SK-N-SH (cell line): Measurements from ENCODE around the gene PIAS1. TPM values are rescaled to one million over a fixed set of nuclear protein-coding genes. Genes with fewer than 3 reads are reported as not detected.

ENCODE experiments used
- CTCF ChIA-PET: fragments of 300-600, 350-600 bp; formaldehyde crosslinking; extraction: SDS; loops from one replicate; lab custom pipeline; 2021; lab: Yijun Ruan, JAX
- POLR2A ChIA-PET: fragments of 350-600 bp; sonication (Branson Sonifier 250); formaldehyde crosslinking; extraction: SDS; loops from one replicate; lab custom pipeline; 2020; ENCODE audit warnings: antibody characterized with exemption, inconsistent platforms; lab: Yijun Ruan, JAX
- DNase-seq: peaks from one replicate; pipeline ENCODE4 v3.0.0; 2012
- H2AFZ ChIP-seq: fragments of 200-600 bp; sonication (generic); 2 replicates; pipeline ENCODE4 v1.8.1; 2016; ENCODE audit warnings: antibody characterized with exemption, mild to moderate bottlenecking, low read depth
- H3F3A ChIP-seq: fragments of 200-600 bp; sonication (generic); replicated peaks from 2 replicates; pipeline ENCODE3; 2016; ENCODE audit warnings: antibody characterized with exemption, mild to moderate bottlenecking; ENCODE audit not compliant: insufficient read depth
- H3K27ac ChIP-seq, 2 experiments: fragments of 200-500 bp in 1 of 2; fragments of 200-600 bp in 1 of 2; sonication (Bioruptor generic) in 1 of 2; sonication (generic), shearing (Covaris generic) in 1 of 2; 2 replicates each; pipeline versions ENCODE4 v1.5.1 to v1.6.1; 2014 to 2016; ENCODE audit warnings: low read depth in 2 of 2, inconsistent platforms in 1 of 2, low read length in 1 of 2, mild to moderate bottlenecking in 1 of 2, mixed read lengths in 1 of 2
- H3K27me3 ChIP-seq: fragments of 200-600 bp; sonication (generic), shearing (Covaris generic); 2 replicates; pipeline ENCODE4 v1.6.1; 2016; ENCODE audit warnings: mixed run types; ENCODE audit not compliant: insufficient read depth
- H3K36me3 ChIP-seq, 2 experiments: fragments of 200-500 bp in 1 of 2; fragments of 200-600 bp in 1 of 2; sonication (Bioruptor generic) in 1 of 2; sonication (generic) in 1 of 2; replicated peaks in 1 of 2; 2 replicates each; pipeline versions ENCODE3 to v1.5.1; 2014 to 2016; ENCODE audit warnings: low read length in 1 of 2, mild to moderate bottlenecking in 1 of 2; ENCODE audit not compliant: insufficient read depth in 2 of 2, control insufficient read depth in 1 of 2
- H3K4me1 ChIP-seq, 2 experiments: fragments of 200-500 bp in 1 of 2; fragments of 200-600 bp in 1 of 2; sonication (Bioruptor generic) in 1 of 2; sonication (generic), shearing (Covaris generic) in 1 of 2; 2 replicates each; pipeline versions ENCODE4 v1.5.1 to v1.6.1; 2014 to 2016; ENCODE audit warnings: low read depth in 1 of 2, low read length in 1 of 2, mixed run types in 1 of 2; ENCODE audit not compliant: insufficient read depth in 2 of 2, control insufficient read depth in 1 of 2
- H3K4me2 ChIP-seq: fragments of 200-600 bp; sonication (generic), shearing (Covaris generic); 2 replicates; pipeline ENCODE4 v1.6.1; 2017; ENCODE audit warnings: mixed run types
- H3K4me3 ChIP-seq, 2 experiments: fragments of 200-500 bp in 1 of 2; fragments of 200-600 bp in 1 of 2; sonication (Bioruptor generic) in 1 of 2; sonication (generic), shearing (Covaris generic) in 1 of 2; 2 replicates each; pipeline versions ENCODE4 v1.5.1 to v1.8.1; 2014 to 2016; ENCODE audit warnings: low read depth in 2 of 2, inconsistent platforms in 1 of 2, low read length in 1 of 2, mild to moderate bottlenecking in 1 of 2, mixed read lengths in 1 of 2, moderate library complexity in 1 of 2
- H3K79me2 ChIP-seq: fragments of 200-600 bp; sonication (generic); 2 replicates; pipeline ENCODE4 v1.8.1; 2017; ENCODE audit warnings: mild to moderate bottlenecking; ENCODE audit not compliant: insufficient read depth
- H3K9ac ChIP-seq: fragments of 200-600 bp; sonication (generic); 2 replicates; pipeline ENCODE4 v1.6.1; 2017; ENCODE audit warnings: mixed run types
- H3K9me2 ChIP-seq: fragments of 200-600 bp; sonication (generic); 2 replicates; pipeline ENCODE4 v1.6.1; 2017; ENCODE audit warnings: mixed run types
- H3K9me3 ChIP-seq: fragments of 200-600 bp; sonication (generic); 2 replicates; pipeline ENCODE4 v1.6.1; 2017; ENCODE audit warnings: mixed run types, mild to moderate bottlenecking, moderate library complexity
- H4K20me1 ChIP-seq: fragments of 200-600 bp; sonication (generic); 2 replicates; pipeline ENCODE4 v1.6.1; 2017; ENCODE audit warnings: mild to moderate bottlenecking, mixed run types; ENCODE audit not compliant: insufficient read depth
- CHD2 ChIP-seq: fragments of 150-350 bp; IDR thresholded peaks from 2 replicates; pipeline ENCODE4 v1.6.1; 2018; ENCODE audit warnings: low read length; ENCODE audit not compliant: partially characterized antibody
- GATA2 ChIP-seq: sonication (generic); formaldehyde crosslinking; IDR thresholded peaks from 2 replicates; pipeline ENCODE4 v1.5.0; 2020; ENCODE audit warnings: mild to moderate bottlenecking, missing genetic modification reagents
- JUND ChIP-seq: IDR thresholded peaks from 2 replicates; pipeline ENCODE4 v1.4.0; 2012
- MAX ChIP-seq: IDR thresholded peaks from 2 replicates; pipeline ENCODE4 v1.4.0; 2012; ENCODE audit warnings: low read depth
- MEF2A ChIP-seq: IDR thresholded peaks from 2 replicates; pipeline ENCODE4 v1.4.0; 2012; ENCODE audit warnings: low read depth, borderline replicate concordance
- MXI1 ChIP-seq: IDR thresholded peaks from 2 replicates; pipeline ENCODE4 v1.6.1; 2012; ENCODE audit warnings: mild to moderate bottlenecking, low read depth, low read length, improper control_type of control experiment
- NFIC ChIP-seq: IDR thresholded peaks from 2 replicates; pipeline ENCODE4 v1.4.0; 2012; ENCODE audit warnings: borderline replicate concordance
- NRF1 ChIP-seq: IDR thresholded peaks from 2 replicates; pipeline ENCODE4 v1.6.1; 2012; ENCODE audit warnings: low read depth, mild to moderate bottlenecking, low read length
- RCOR1 ChIP-seq: fragments of 150-350 bp; IDR thresholded peaks from 2 replicates; pipeline ENCODE4 v1.6.1; 2017; ENCODE audit warnings: antibody characterized with exemption, low read length
- REST ChIP-seq: IDR thresholded peaks from 2 replicates; pipeline ENCODE4 v1.6.1; 2012; ENCODE audit warnings: mild to moderate bottlenecking, low read depth, low read length, moderate library complexity
- RFX5 ChIP-seq: IDR thresholded peaks from 2 replicates; pipeline ENCODE4 v1.6.1; 2012; ENCODE audit warnings: mild to moderate bottlenecking, improper control_type of control experiment, low read length
- RXRA ChIP-seq: IDR thresholded peaks from 2 replicates; pipeline ENCODE4 v1.4.0; 2012; ENCODE audit warnings: low read depth, mild to moderate bottlenecking, borderline replicate concordance
- SIN3A ChIP-seq: IDR thresholded peaks from 2 replicates; pipeline ENCODE4 v1.6.1; 2012; ENCODE audit warnings: low read depth, mild to moderate bottlenecking, low read length, moderate library complexity, borderline replicate concordance
- TAF1 ChIP-seq: IDR thresholded peaks from 2 replicates; pipeline ENCODE4 v1.6.1; 2012; ENCODE audit warnings: low read depth, mild to moderate bottlenecking, low read length, moderate library complexity, borderline replicate concordance
- TCF12 ChIP-seq: IDR thresholded peaks from 2 replicates; pipeline ENCODE4 v1.4.0; 2012
- TEAD4 ChIP-seq: IDR thresholded peaks from 2 replicates; pipeline ENCODE4 v1.4.0; 2012; ENCODE audit warnings: mild to moderate bottlenecking, borderline replicate concordance; ENCODE audit not compliant: insufficient read depth
- USF2 ChIP-seq: fragments of 150-350 bp; IDR thresholded peaks from 2 replicates; pipeline ENCODE4 v1.6.1; 2017; ENCODE audit warnings: antibody characterized with exemption, low read length, low read depth, borderline replicate concordance
- ZBTB33 ChIP-seq: IDR thresholded peaks from 2 replicates; pipeline ENCODE4 v1.4.0; 2012; ENCODE audit warnings: low read depth, borderline replicate concordance
- WGBS: methylation state at CpG from one replicate; pipeline ENCODE4 v1.1.6; 2017; ENCODE audit warnings: low lambda C conversion rate; 5-methylcytosine and 5-hydroxymethylcytosine counted together
- polyA plus RNA-seq, 3 experiments: library from polyadenylated mRNA; depleted of rRNA; stranded (reverse); fragments of >200 nt; gene quantifications; 2 replicates each; pipeline ENCODE4 v1.2.3, GENCODE V29; 2012
- TF ChIP-seq, protein P1 (sequence below): IDR thresholded peaks from 2 replicates; pipeline ENCODE4 v1.4.0; 2012; ENCODE audit warnings: low read depth, borderline replicate concordance

The PIAS1 gene
- polyA plus RNA-seq, 1 of the 3 experiments (the other 2 are of a cell fraction): 9.0 TPM

- 0 out of 2 replicates have a peak, but pooled peaks cover 6% of the 10 kb centered on the region for H4K20me1 ChIP-seq
- WGBS: 94% methylated on average over 12 of the region's 16 CpGs
- peaks cover 0 to 19% of the 10 kb centered on the region in 2 experiments; a peak in 1 of 4 replicates for H3K4me1 ChIP-seq
- H3K9ac ChIP-seq: no peak overlapping the region
- peaks cover 3% of the 10 kb centered on the region for H3F3A ChIP-seq
- no peak overlapping the region for H3K4me3 ChIP-seq
- no peak overlapping the region for H2AFZ ChIP-seq
- H3K27ac ChIP-seq: no peak overlapping the region; a peak in 1 of 4 replicates
- peaks cover 7% of the 10 kb centered on the region for H3K79me2 ChIP-seq
- TF ChIP-seq MEF2A (no peak), MAX (no peak), TAF1 (no peak), MXI1 (no peak), REST (no peak), USF2 (no peak), RXRA (no peak), ZBTB33 (no peak), NFIC (no peak), JUND (no peak), RFX5 (no peak), TCF12 (no peak), TEAD4 (no peak), GATA2 (no peak), NRF1 (no peak), CHD2 (no peak), SIN3A (no peak), RCOR1 (no peak)
- TF ChIP-seq, protein P1, sequence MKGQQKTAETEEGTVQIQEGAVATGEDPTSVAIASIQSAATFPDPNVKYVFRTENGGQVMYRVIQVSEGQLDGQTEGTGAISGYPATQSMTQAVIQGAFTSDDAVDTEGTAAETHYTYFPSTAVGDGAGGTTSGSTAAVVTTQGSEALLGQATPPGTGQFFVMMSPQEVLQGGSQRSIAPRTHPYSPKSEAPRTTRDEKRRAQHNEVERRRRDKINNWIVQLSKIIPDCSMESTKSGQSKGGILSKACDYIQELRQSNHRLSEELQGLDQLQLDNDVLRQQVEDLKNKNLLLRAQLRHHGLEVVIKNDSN: no peak
- TF ChIP-seq, all 33 proteins: peak for 0
- ChIA-PET CTCF (interaction anchor here (1.0 kb wide), 2 partner anchors 23 to 345 kb away, joined by 3 read pairs; no protein-coding TSS in a partner anchor), POLR2A (no interaction called here)
- H3K27me3 ChIP-seq: no peaks in the 10 kb centered on the region
- no peak overlapping the region for H3K4me2 ChIP-seq
- H3K9me3 ChIP-seq: no peaks in the 10 kb centered on the region
- H3K36me3 ChIP-seq: peaks cover 0 to 2% of the 10 kb centered on the region in 2 experiments
- DNase-seq: no peak
- no peaks in the 10 kb centered on the region for H3K9me2 ChIP-seq
Measured at GRCh38 chr15:68208136-68208535, 154.0 kb downstream of the PIAS1 start.
